Measurements from ENCODE around the gene DDX39B.

DNA sequence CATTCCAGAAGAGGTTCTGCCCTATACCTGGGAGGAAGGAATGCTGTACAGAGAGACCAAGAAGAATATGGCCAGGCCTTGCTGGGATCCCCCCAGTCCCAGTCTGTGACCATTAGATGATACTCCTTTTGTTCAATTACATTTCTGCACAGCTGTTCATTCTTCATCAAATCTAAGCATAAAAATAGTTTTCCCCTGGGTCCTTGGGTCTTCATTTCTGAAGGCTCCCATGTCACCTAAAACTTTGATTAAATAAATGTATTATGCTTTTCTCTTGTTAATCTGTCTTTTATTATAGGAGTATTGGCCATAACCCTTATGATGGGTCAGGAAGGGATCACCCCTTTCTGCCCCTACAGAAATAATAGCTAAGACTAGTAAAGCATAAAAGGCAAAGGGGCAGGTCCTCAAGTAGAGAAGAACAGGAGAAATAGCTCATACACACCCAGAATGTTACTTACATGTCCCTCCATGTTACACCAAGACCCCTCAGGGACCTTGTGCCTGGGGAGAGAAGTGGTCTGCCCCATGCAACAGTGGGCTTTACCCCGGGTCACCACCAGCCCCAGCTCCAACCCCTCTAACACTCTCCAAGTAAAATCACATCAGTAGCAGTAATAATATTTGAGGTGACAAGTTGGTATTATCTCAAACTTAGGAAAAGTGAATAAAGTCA is 28.2 kb upstream of the DDX39B start:
- TF ChIP-seq, protein P1, sequence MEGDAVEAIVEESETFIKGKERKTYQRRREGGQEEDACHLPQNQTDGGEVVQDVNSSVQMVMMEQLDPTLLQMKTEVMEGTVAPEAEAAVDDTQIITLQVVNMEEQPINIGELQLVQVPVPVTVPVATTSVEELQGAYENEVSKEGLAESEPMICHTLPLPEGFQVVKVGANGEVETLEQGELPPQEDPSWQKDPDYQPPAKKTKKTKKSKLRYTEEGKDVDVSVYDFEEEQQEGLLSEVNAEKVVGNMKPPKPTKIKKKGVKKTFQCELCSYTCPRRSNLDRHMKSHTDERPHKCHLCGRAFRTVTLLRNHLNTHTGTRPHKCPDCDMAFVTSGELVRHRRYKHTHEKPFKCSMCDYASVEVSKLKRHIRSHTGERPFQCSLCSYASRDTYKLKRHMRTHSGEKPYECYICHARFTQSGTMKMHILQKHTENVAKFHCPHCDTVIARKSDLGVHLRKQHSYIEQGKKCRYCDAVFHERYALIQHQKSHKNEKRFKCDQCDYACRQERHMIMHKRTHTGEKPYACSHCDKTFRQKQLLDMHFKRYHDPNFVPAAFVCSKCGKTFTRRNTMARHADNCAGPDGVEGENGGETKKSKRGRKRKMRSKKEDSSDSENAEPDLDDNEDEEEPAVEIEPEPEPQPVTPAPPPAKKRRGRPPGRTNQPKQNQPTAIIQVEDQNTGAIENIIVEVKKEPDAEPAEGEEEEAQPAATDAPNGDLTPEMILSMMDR (conservative IDR thresholded peaks at IDR 0.05 in 1 of 2, IDR thresholded peaks at IDR 0.05 in 1 of 2; ENCODE audit: extremely low read depth in 1 of 2, insufficient read depth in 1 of 2, low read depth in 1 of 2, low read length in 2 of 2): no peak
- TF ChIP-seq EZH2 (IDR thresholded peaks at IDR 0.05; ENCODE audit: borderline replicate concordance, low read length): no peak

Data from mammary epithelial cell (primary cell).